GM15510 (cell line): ENCODE measurements around the gene ABCA2.

Source experiments
- POLR2A ChIP-seq: IDR thresholded peaks from 3 replicates; pipeline ENCODE4 v1.6.1; 2011; ENCODE audit warnings: borderline replicate concordance; ENCODE audit not compliant: insufficient read length; ENCODE audit errors: extremely low read depth

ABCA2 gene

DNA sequence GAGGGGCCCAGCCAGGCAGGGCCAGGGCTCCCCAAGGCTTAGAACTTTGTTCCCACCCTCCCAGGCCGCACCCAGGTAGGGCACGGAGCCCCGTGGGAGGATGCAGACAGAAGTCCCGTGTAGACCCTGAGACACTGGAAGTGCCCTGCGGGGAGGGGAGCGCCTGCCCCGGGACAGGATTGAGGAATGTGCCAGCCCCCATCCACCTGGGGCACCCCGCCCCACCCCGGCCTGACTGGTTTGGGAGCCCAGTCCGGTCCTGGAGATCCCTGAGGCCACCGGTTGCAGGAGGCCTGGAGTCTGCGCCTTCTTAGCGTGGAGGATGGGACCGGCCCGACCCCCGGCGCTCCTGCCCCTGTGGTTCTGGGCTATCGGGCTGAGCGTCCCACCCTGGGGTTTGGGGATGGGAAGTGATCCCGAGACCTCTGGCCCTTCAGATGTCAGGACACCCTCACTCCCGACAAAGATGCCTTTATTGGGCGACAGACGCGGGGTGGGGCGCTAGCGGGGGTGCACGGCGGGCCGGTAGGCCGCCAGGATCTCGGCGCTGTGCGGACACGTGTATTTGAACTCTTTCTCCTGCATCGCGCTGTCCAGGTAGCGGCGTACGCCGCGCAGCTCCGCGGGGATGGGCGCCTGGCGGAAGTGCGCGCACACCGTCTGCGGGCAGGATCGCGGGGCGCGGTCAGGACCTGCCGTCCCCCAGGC is 33.7 kb downstream of the ABCA2 start:
- TF ChIP-seq POLR2A: no peak

GRCh38 chr9:136992819-136993369 is 35.1 kb downstream of the ABCA2 start:
- TF ChIP-seq POLR2A: no peak

DNA sequence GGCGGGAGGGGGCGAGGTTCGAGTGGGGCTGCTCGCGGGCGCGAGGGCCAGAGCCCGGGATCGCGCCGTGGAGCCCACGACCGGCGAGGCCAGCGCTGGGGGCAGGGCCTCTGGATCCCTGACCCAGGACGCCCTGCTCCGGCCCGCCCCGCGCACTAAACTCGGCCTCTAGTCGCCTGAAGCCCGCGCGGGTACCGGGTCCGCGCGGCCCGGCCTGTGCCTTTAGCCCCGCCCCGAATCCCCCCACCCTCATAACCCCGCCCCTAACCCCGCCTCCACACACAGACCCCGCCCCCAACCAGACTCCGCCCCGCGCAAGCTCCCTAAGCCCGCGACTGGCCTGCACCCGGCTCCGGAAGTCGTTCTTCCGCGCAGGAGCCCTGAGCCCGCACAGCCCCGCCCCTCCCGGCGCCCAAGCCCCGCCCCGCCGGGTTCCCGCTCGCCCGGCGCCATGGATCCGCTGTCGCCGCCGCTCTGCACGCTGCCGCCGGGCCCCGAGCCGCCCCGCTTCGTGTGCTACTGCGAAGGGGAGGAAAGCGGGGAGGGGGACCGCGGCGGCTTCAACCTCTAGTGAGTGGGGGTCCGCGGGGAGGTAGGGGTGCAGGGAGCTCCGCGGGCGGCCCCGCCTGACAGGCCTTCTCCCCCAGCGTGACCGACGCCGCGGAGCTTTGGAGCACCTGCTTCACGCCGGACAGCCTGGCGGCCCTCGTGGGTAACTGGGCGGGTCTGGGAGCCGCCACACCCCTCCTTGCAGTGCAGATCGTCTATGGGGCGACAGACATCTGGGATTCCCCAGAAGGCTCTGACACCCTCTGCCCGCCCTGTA is 35.8 kb downstream of the ABCA2 start, which contains the start of gene PAXX:
Gene PAXX, plus strand, starts transcription at position 430 of the 826 bp plus-strand sequence. Its CDS starts 22 bp downstream, at position 452.
- peak; percentile 68 for TF ChIP-seq POLR2A

DNA sequence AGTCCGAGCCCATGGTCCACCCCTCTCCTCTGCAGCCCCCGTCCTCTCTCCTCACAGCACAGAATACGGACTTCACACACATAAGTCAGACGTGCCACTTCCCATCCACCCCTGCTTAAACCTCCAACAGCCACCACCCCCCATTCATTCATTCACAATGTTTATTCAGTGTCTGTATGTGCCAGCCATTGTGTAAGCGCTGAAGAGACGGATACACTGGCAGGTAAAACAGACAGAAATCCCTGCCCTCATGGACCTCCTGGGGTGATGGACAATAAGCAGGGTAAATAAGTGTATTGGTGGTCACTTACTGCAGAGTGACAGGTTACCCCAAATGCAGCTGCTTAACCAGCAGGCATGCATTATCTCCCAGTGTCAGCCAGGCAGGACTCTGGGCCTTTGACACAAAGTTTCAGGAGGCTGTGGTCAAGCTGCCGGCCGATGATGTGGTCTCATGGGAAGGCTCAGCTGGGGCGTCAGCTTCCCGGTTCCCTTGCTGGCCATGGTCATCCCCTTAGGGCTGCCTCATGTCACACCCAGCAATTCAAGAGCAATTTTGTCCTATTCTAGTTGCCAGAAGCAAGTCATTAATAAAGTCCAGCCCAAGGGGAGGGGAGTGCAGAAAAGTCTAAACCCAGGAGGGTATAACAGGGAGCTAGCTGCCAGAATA is 37.7 kb downstream of the ABCA2 start:
- no peak for TF ChIP-seq POLR2A

DNA sequence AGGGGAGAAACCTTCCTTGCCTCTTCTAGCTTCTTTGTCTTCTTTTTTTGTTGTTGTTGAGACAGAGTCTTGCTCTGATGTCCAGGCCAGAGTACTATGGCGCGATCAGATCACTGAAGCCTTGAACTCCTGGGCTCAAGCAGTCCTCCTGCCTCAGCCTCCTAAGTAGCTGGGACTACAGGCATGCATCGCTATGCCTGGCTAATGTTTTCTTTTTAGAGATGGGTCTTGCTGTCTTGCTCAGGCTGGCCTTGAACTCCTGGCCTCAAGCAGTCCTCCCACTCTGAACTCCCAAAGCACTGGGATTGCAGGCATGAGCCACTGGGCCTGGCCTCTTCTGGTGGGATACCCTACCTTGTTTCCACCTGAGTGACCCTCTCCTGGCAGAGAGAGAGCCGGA is 39.2 kb downstream of the ABCA2 start:
- TF ChIP-seq POLR2A: no peak

- TF ChIP-seq POLR2A: no peak
Observed at GRCh38 chr9:136985853-136986252, 42.2 kb downstream of the ABCA2 start.

GRCh38 chr9:136985027-136985602 is 42.9 kb downstream of the ABCA2 start:
- TF ChIP-seq POLR2A: no peak

DNA sequence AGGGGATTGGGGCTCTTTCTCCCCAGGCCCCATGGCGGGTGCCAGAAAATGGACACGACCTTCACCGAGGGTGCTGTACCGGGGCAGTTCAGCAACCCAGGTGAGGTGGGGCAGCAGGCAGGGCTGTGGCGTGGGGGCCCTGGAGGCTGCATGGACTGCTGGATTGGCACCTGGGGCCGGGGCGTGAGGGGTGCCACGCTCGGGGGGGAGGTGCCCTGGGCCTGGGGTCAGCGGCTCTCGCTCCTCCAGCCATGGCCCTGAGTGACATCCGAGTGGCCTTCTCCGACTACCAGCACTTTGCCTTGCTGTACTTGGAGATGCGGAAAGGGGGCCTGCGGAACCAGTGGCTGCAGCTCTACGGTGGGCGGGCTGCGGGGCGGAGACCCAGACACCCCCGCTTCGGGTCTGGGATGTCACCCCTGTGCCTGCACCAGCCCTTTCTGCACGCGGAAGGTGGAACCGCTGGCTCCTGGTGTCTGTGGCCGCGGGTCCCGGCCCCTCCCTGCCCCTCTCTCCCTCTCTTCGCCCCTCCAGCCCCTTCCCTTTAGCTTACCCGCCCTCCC is 43.5 kb downstream of the ABCA2 start:
- no peak for TF ChIP-seq POLR2A

DNA sequence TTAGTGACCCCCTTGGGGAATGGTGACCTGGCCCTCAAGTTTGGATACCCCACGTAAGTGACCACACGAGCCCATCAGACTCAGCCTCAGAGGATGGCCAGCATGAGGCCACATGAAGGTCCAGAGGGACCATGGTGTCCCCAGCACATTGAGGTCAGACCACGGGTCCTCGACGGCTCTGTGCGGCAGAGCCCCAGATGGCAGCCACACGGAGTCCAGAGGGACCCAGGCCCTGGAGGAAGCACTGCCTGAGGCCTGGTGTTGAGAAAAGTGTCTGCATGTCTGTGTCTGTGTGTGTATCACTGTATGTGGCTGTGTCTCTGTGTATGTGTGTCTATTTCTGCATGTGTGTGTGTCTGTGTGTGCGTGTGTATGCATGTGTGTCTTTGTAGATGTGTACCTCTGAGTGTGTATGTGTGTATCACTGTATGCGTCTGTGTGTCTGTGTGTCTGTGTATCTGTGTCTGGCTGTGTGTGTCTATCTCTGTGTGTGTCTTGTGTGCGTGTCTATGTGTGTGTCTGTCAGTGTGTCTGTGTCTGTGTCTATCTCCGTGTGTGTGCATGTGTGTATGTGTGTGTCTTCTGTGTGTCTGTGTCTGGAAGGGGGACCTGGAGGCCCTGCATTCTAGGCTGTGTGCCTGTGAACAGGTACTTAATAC is 44.3 kb downstream of the ABCA2 start:
- TF ChIP-seq POLR2A: no peak

- no peak for TF ChIP-seq POLR2A
Observed at GRCh38 chr9:136983167-136983566, 44.9 kb downstream of the ABCA2 start.

DNA sequence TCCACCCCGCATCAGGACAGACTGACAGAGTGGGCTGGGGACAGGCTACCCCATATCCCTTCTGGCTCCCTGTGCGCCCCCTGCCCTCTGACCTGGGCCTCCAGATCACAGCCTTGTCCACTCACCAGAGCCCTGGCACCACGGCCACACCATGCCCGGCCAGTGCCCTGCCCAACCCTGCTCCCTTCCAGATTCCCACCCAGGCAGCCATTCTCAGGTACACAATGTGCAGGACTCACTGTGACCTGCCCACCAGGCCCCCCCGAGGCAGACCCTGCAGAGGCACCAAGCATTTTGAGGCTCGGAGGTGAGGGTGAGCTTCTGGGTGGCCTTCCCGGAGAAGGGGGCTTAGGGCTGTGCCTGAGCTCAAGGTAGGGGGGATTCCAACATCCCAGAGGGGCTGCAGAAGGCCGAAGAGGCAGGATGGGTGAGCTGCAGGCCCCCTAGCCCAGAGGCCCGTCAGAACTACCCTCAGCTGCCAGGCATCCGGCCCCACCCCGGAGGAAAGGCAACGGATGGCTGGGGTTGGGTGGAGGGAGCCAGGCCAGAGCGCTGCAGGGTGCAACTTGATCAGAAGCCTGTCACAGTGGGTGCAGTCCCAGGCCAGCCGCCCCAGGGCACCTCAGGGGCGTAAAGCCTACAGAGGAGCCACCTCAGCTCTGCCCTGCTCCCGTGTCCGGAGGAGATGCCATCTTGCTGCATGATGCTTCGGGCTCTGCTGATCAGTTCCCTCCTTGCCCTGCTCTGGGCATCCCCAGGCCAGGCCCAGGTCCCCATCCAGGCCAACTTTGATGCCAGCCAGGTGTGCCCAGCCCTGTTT is 45.6 kb downstream of the ABCA2 start, which contains the start of gene LCNL1:
Gene LCNL1, plus strand, starts transcription at position 762 of the 820 bp plus-strand sequence. CDS start 594 bp downstream, outside the sequence.
- no peak for TF ChIP-seq POLR2A

GRCh38 chr9:136981588-136982231 is 46.3 kb downstream of the ABCA2 start:
- TF ChIP-seq POLR2A: no peak
